H9 (cell line): ENCODE measurements around the gene MYMK. TPM values are rescaled to one million over a fixed set of nuclear protein-coding genes. Genes with fewer than 3 reads are reported as not detected.

Experiments
- DNase-seq: peaks from one replicate; pipeline ENCODE4 v3.0.0-alpha.2; 2017
- H2AFZ ChIP-seq: one replicate; pipeline ENCODE4 v1.6.1; 2013; ENCODE audit warnings: mild to moderate bottlenecking, low read length, control low read depth, moderate library complexity
- H2AK5ac ChIP-seq: 2 replicates; pipeline ENCODE4 v1.6.1; 2013; ENCODE audit warnings: low read length, control low read depth, mixed read lengths; ENCODE audit not compliant: insufficient read length
- H2BK120ac ChIP-seq: one replicate; pipeline ENCODE4 v1.6.1; 2013; ENCODE audit warnings: low read depth, mild to moderate bottlenecking, low read length, control low read depth, inconsistent platforms; ENCODE audit not compliant: poor library complexity, severe bottlenecking
- H2BK12ac ChIP-seq: 2 replicates; pipeline ENCODE4 v1.6.1; 2013; ENCODE audit warnings: low read length, control low read depth, mixed read lengths, low read depth; ENCODE audit not compliant: insufficient read length
- H2BK15ac ChIP-seq: 2 replicates; pipeline ENCODE4 v1.6.1; 2013; ENCODE audit warnings: low read depth, low read length, control low read depth
- H2BK20ac ChIP-seq: one replicate; pipeline ENCODE4 v1.6.1; 2013; ENCODE audit warnings: low read depth, mild to moderate bottlenecking, low read length, control low read depth, inconsistent platforms; ENCODE audit not compliant: poor library complexity, severe bottlenecking
- H2BK5ac ChIP-seq: 2 replicates; pipeline ENCODE4 v1.6.1; 2013; ENCODE audit warnings: low read length, control low read depth, mixed read lengths; ENCODE audit not compliant: insufficient read length
- H3K14ac ChIP-seq: 2 replicates; pipeline ENCODE4 v1.6.1; 2013; ENCODE audit warnings: low read length, control low read depth; ENCODE audit not compliant: insufficient read depth
- H3K18ac ChIP-seq: 2 replicates; pipeline ENCODE4 v1.6.1; 2013; ENCODE audit warnings: low read depth, mild to moderate bottlenecking, mixed read lengths, low read length, control low read depth; ENCODE audit not compliant: insufficient read length
- H3K23ac ChIP-seq: 2 replicates; pipeline ENCODE4 v1.6.1; 2013; ENCODE audit warnings: low read length, control low read depth, mixed read lengths, low read depth; ENCODE audit not compliant: insufficient read length
- H3K23me2 ChIP-seq: 2 replicates; pipeline ENCODE4 v1.6.1; 2013; ENCODE audit warnings: low read depth, mild to moderate bottlenecking, mixed read lengths, low read length, control low read depth; ENCODE audit not compliant: insufficient read length, poor library complexity, severe bottlenecking
- H3K27ac ChIP-seq: 2 replicates; pipeline ENCODE4 v1.5.1; 2013; ENCODE audit warnings: low read length, control low read depth, mixed read lengths, low read depth; ENCODE audit not compliant: insufficient read length
- H3K27me3 ChIP-seq: 2 replicates; pipeline ENCODE4 v1.6.1; 2013; ENCODE audit warnings: low read length, control low read depth, inconsistent platforms; ENCODE audit not compliant: insufficient read depth
- H3K4ac ChIP-seq: 2 replicates; pipeline ENCODE4 v1.6.1; 2013; ENCODE audit warnings: low read depth, mild to moderate bottlenecking, control low read depth, inconsistent platforms, low read length, moderate library complexity
- H3K4me1 ChIP-seq: 2 replicates; pipeline ENCODE4 v1.6.1; 2013; ENCODE audit warnings: low read length, control low read depth, inconsistent platforms; ENCODE audit not compliant: insufficient read depth
- H3K4me2 ChIP-seq: 2 replicates; pipeline ENCODE4 v1.6.1; 2013; ENCODE audit warnings: low read length, control low read depth, mixed read lengths; ENCODE audit not compliant: insufficient read length, insufficient read depth
- H3K56ac ChIP-seq: 2 replicates; pipeline ENCODE4 v1.6.1; 2013; ENCODE audit warnings: low read depth, mild to moderate bottlenecking, mixed read lengths, low read length, control low read depth; ENCODE audit not compliant: insufficient read length
- H3K79me1 ChIP-seq: 2 replicates; pipeline ENCODE4 v1.6.1; 2013; ENCODE audit warnings: low read depth, mild to moderate bottlenecking, moderate library complexity, low read length, control low read depth, inconsistent platforms; ENCODE audit not compliant: insufficient read depth, poor library complexity, severe bottlenecking
- H3K79me2 ChIP-seq: 2 replicates; pipeline ENCODE4 v1.6.1; 2013; ENCODE audit warnings: low read length, control low read depth, inconsistent platforms; ENCODE audit not compliant: insufficient read depth
- H3K9ac ChIP-seq: 2 replicates; pipeline ENCODE4 v1.6.1; 2013; ENCODE audit warnings: low read length, control low read depth, mixed read lengths; ENCODE audit not compliant: insufficient read length; ENCODE audit errors: extremely low read depth
- H3K9me3 ChIP-seq: one replicate; pipeline ENCODE4 v1.6.1; 2013; ENCODE audit warnings: low read depth, low read length, inconsistent platforms; ENCODE audit not compliant: control insufficient read depth
- H3T11ph ChIP-seq: one replicate; pipeline ENCODE4 v1.6.1; 2013; ENCODE audit warnings: mild to moderate bottlenecking, low read length, control low read depth, inconsistent platforms
- H4K20me1 ChIP-seq: one replicate; pipeline ENCODE4 v1.6.1; 2013; ENCODE audit not compliant: control insufficient read depth, insufficient read length, insufficient read depth
- H4K5ac ChIP-seq: 2 replicates; pipeline ENCODE4 v1.6.1; 2013; ENCODE audit warnings: low read depth, mild to moderate bottlenecking, mixed read lengths, low read length, control low read depth; ENCODE audit not compliant: insufficient read length
- H4K8ac ChIP-seq: replicated peaks from 2 replicates; pipeline ENCODE4 v1.6.1; 2013; ENCODE audit warnings: low read length, control low read depth, mixed read lengths, low read depth; ENCODE audit not compliant: insufficient read length
- H4K91ac ChIP-seq: 2 replicates; pipeline ENCODE4 v1.6.1; 2013; ENCODE audit warnings: low read depth, mild to moderate bottlenecking, moderate library complexity, mixed read lengths, low read length, control low read depth; ENCODE audit not compliant: insufficient read length
- H3K27ac Mint-ChIP-seq, 3 experiments: 2 replicates in 2 of 3; 3 replicates in 1 of 3; pipeline ENCODE4 v1.8.0; 2020 to 2021; ENCODE audit warnings: mixed read lengths in 3 of 3, mild to moderate bottlenecking in 1 of 3, moderate library complexity in 1 of 3
- H3K27me3 Mint-ChIP-seq: 2 replicates; pipeline ENCODE4 v1.8.0; 2021; ENCODE audit warnings: low read depth, mild to moderate bottlenecking, moderate library complexity, mixed read lengths
- H3K36me3 Mint-ChIP-seq, 3 experiments: 2 replicates in 2 of 3; 3 replicates in 1 of 3; pipeline ENCODE4 v1.8.0; 2020 to 2021; ENCODE audit warnings: low read depth in 3 of 3, mixed read lengths in 3 of 3; ENCODE audit not compliant: insufficient read depth in 1 of 3
- H3K4me1 Mint-ChIP-seq, 2 experiments: 2 replicates each; pipeline ENCODE4 v1.8.0; 2020; ENCODE audit warnings: mixed read lengths in 2 of 2
- H3K4me3 Mint-ChIP-seq, 2 experiments: 2 replicates in 1 of 2; 3 replicates in 1 of 2; pipeline ENCODE4 v1.8.0; 2020 to 2021; ENCODE audit warnings: mild to moderate bottlenecking in 2 of 2, mixed read lengths in 2 of 2, moderate library complexity in 1 of 2
- H3K9me3 Mint-ChIP-seq, 2 experiments: 2 replicates in 1 of 2; 3 replicates in 1 of 2; pipeline ENCODE4 v1.8.0; 2020; ENCODE audit warnings: mild to moderate bottlenecking in 2 of 2, mixed read lengths in 2 of 2, moderate library complexity in 1 of 2
- CTCF ChIP-seq: fragments of 200-600 bp; sonication (generic); conservative IDR thresholded peaks from 3 replicates; pipeline ENCODE4 v1.8.0; 2021; ENCODE audit warnings: antibody characterized with exemption, mild to moderate bottlenecking
- WGBS: extraction: QIAGEN DNeasy Blood & Tissue Kit; methylation state at CpG from one replicate; pipeline ENCODE4 v1.1.7; 2013; ENCODE audit warnings: missing lambda C conversion rate, low lambda C conversion rate, mixed read lengths; ENCODE audit not compliant: insufficient read length; ENCODE audit errors: extremely low coverage; 5-methylcytosine and 5-hydroxymethylcytosine counted together
- total RNA-seq: library from RNA; stranded (reverse); gene quantifications from 2 replicates; pipeline ENCODE4 v1.2.1, GENCODE V29; 2021

MYMK gene
- total RNA-seq, 1 experiment from 2014 or later = not detected

GRCh38 chr9:133505186-133505830, 19.5 kb downstream of the MYMK start:
- Mint-ChIP-seq H3K27ac (no peak overlapping the region; a peak in 1 of 7 replicates), H3K27me3 (peaks cover 23% of the 10 kb centered on the region), H3K36me3 (peaks cover 0 to 14% (median 4%) of the 10 kb centered on the region in 3 experiments; a peak in 5 of 7 replicates), H3K4me1 (peaks cover 8 to 11% of the 10 kb centered on the region in 2 experiments), H3K4me3 (no peak overlapping the region), H3K9me3 (peaks cover 17 to 19% of the 10 kb centered on the region in 2 experiments)
- Histone ChIP-seq H3K79me1 (no peaks in the 10 kb centered on the region), H4K91ac (no peak overlapping the region), H2BK5ac (no peak overlapping the region), H4K20me1 (peaks cover 3% of the 10 kb centered on the region), H2BK15ac (no peak overlapping the region), H2BK12ac (no peak overlapping the region), H3K23ac (no peak overlapping the region), H3K4ac (no peak overlapping the region), H2BK20ac (no peak overlapping the region), H3K9ac (no peak overlapping the region), H3K4me1 (peaks cover 2% of the 10 kb centered on the region; the same call in 1 of the 2 replicates), H3K18ac (no peak overlapping the region), H3K56ac (no peak overlapping the region), H4K8ac (no peak overlapping the region), H3K27ac (no peak overlapping the region), H4K5ac (no peak overlapping the region), H2BK120ac (no peak overlapping the region), H3K14ac (no peak overlapping the region), H3K4me2 (no peak overlapping the region), H3K79me2 (no peaks in the 10 kb centered on the region), H3T11ph (no peak overlapping the region), H3K23me2 (no peaks in the 10 kb centered on the region), H3K9me3 (no peaks in the 10 kb centered on the region), H2AK5ac (no peak overlapping the region), H3K27me3 (no peaks in the 10 kb centered on the region), H2AFZ (no peak overlapping the region)
- no peak for TF ChIP-seq CTCF
- DNase-seq = no peak
- no CpG with 5 or more reads among the region's 13 CpGs for WGBS
